ENCODE results near the gene GRIFIN. TPM values are rescaled to one million over a fixed set of nuclear protein-coding genes. Genes with fewer than 3 reads are reported as not detected.
A peak's percentile ranks its signal among the peaks of the same experiment; 100 is the strongest.

Gene GRIFIN
- not detected in 2 replicates for total RNA-seq

- Mint-ChIP-seq H3K4me1 (ENCODE audit: low read depth) (no peaks in the 10 kb centered on the region), H3K4me3 (no peak within 1 kb of the TSS), H3K36me3 (ENCODE audit: low read depth) (no peaks in the 10 kb centered on the region), H3K27ac (no peak within 1 kb of the TSS), H3K9me3 (no peaks in the 10 kb centered on the region), H3K27me3 (ENCODE audit: insufficient read depth) (peaks cover 6% of the 10 kb centered on the region)
- intact Hi-C loops (cut with micrococcal nuclease), result loop anchor here (2.0 kb wide), 1 partner anchor 79 kb away; the partner anchor contains the start of gene BRAT1
- no peak for DNase-seq (ENCODE audit: low spot score)
These were observed at the start of gene GRIFIN for GRCh38 chr7:2476298-2476697. GRIFIN (minus strand) TSS chr7:2476398; CDS start chr7:2476383, 15 bp downstream.

- DNase-seq (ENCODE audit: low spot score), result no peak
- Mint-ChIP-seq H3K4me1 (ENCODE audit: low read depth) (peaks cover 49% of the 10 kb centered on the region), H3K4me3 (no peak overlapping the region), H3K27ac (no peak overlapping the region), H3K27me3 (ENCODE audit: insufficient read depth) (no peaks in the 10 kb centered on the region), H3K36me3 (ENCODE audit: low read depth) (peaks cover 12% of the 10 kb centered on the region), H3K9me3 (no peaks in the 10 kb centered on the region)
- intact Hi-C loops (cut with micrococcal nuclease), result loop anchor here (5.0 kb wide), 4 partner anchors 173 to 1388 kb away; partner anchors contain the start of genes EIF3B and MAFK
These were observed 48.8 kb upstream of the GRIFIN start for GRCh38 chr7:2524808-2525657.

DNA sequence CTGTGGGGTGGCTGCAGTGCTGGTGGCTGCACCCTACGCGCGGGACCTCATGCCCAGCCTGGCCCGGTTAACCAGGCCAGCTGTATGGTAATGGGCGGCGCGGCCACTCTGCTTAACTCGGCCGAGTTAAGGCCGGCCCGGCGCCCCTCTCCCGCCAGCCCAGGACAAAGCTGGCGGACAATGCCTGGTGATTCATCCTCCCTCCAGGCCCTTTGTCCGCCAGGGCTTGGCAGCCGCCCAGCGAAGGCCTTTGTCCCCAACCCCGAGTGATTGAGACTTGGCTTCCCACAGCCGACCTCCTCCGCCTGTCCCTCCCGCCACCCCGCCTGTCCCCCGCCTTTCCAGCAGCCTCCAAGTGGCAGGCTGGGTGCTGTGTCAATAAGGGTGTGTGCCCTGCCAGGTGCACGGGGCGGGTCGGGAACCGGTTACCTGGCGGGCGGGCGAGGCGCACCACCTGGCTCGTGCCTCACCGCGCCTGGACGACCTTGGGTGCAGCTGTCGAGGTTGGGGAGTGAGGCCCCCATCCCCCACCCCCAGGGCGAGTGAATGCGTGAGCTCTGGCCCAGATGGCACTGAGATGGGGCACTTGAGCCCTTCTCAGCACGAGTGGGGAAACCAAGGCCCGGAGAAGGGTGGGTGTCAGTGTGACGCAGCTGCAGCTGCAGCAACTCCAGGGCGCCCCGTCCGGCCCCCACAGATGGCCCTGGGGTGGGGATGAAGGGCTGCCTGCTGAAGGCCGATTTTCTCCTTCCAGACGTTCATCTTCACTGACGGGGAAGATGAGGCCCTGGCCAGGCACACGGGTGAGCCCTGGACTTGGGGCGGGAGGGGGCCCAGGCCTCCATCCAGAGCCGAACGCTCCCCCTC, 48.0 kb upstream of the GRIFIN start:
- H3K4me1 Mint-ChIP-seq (ENCODE audit: low read depth), result peaks cover 47% of the 10 kb centered on the region

GRCh38 chr7:2523461-2523936, 47.3 kb upstream of the GRIFIN start:
- Mint-ChIP-seq H3K27ac (peak overlapping the region; percentile 95), H3K4me3 (peak overlapping the region; percentile 97), H3K36me3 (ENCODE audit: low read depth) (peaks cover 11% of the 10 kb centered on the region), H3K9me3 (no peaks in the 10 kb centered on the region), H3K27me3 (ENCODE audit: insufficient read depth) (no peaks in the 10 kb centered on the region), H3K4me1 (ENCODE audit: low read depth) (peaks cover 43% of the 10 kb centered on the region)
- no peak for DNase-seq (ENCODE audit: low spot score)
- intact Hi-C loops (cut with micrococcal nuclease), result loop anchor here (5.0 kb wide), 2 partner anchors 991 to 1386 kb away; partner anchors contain the start of gene MAFK

More for the DNA sequence above, 48.0 kb upstream of the GRIFIN start:
- Mint-ChIP-seq H3K4me3 (peak overlapping the region; percentile 15), H3K27me3 (ENCODE audit: insufficient read depth) (no peaks in the 10 kb centered on the region), H3K27ac (no peak overlapping the region), H3K9me3 (no peaks in the 10 kb centered on the region), H3K36me3 (ENCODE audit: low read depth) (peaks cover 11% of the 10 kb centered on the region)
- DNase-seq (ENCODE audit: low spot score), result no peak
- intact Hi-C loops (cut with micrococcal nuclease), result loop anchor here (5.0 kb wide), 2 partner anchors 992 to 1387 kb away; partner anchors contain the start of gene MAFK

GRCh38 chr7:2522780-2523433, 46.7 kb upstream of the GRIFIN start:
- peaks cover 39% of the 10 kb centered on the region for H3K4me1 Mint-ChIP-seq (ENCODE audit: low read depth)
- peak; percentile 23 for DNase-seq (ENCODE audit: low spot score)
- H3K27me3 Mint-ChIP-seq (ENCODE audit: insufficient read depth), result no peaks in the 10 kb centered on the region
- intact Hi-C loops (cut with micrococcal nuclease), result loop anchor here (1.0 to 5.0 kb wide), 4 partner anchors 7 to 1386 kb away; partner anchors contain the start of genes CHST12 and MAFK
- peaks cover 11% of the 10 kb centered on the region for H3K36me3 Mint-ChIP-seq (ENCODE audit: low read depth)
- H3K4me3 Mint-ChIP-seq, result peak overlapping the region; percentile 97
- peak overlapping the region; percentile 95 for H3K27ac Mint-ChIP-seq
- H3K9me3 Mint-ChIP-seq, result no peaks in the 10 kb centered on the region

DNA sequence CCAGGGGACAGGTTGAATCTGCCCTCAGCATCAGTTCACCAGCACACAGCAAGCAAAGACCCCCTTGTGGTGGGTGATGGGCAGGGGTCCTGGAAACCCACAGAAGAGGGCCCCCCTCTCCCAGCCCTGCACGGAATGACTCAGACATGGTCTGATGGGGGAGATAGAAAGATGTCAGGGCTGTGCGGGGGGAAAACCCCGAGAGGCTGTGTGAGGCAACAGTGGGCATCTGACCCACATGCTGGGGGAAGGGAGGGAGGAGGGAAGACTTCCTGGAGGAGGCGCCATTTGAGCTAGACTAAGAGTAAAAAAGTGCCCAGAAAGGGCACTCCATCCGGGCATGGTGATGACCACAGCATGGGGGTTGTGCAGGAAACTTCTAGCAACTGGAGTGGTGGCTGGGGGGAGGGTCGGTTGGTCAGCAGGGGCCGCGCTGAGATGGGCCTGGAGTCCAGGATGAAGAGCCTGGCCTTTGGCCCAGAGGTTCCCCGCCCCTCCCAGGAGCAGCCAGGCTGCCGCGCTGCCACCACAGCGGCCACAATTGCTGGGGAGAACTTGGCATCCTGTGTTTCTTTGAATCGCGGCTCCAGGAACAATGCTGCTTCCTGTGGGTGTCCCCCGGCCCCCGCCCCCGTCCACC, 45.9 kb upstream of the GRIFIN start:
- Mint-ChIP-seq H3K4me1 (ENCODE audit: low read depth) (peaks cover 39% of the 10 kb centered on the region), H3K9me3 (no peaks in the 10 kb centered on the region), H3K4me3 (peak overlapping the region; percentile 97), H3K36me3 (ENCODE audit: low read depth) (peaks cover 11% of the 10 kb centered on the region), H3K27ac (peak overlapping the region; percentile 95), H3K27me3 (ENCODE audit: insufficient read depth) (no peaks in the 10 kb centered on the region)
- intact Hi-C loops (cut with micrococcal nuclease), result loop anchor here (1.0 to 5.0 kb wide), 4 partner anchors 8 to 1385 kb away; partner anchors contain the start of genes CHST12 and MAFK
- peak; percentile 70 for DNase-seq (ENCODE audit: low spot score)

DNA sequence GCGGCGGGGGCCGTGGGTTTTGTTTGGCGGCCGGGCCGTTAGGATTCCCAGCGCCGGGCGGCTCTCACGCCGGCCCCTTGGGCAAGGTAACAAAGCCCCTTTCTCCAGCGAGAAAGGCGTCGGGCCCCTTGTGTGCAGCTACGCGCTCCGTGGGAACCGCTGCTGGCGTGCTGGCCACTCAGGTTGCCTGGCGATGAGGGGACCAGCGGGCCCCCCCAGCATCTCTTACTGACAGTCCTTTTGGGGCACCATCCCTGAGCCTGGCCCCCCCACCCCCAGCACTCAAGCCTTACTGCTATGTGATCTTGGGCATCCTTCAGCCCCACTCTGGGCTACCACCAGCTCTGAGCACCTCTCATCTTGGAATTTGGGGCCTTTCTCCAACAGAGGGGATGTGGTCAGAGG, 45.1 kb upstream of the GRIFIN start:
- H3K27me3 Mint-ChIP-seq (ENCODE audit: insufficient read depth), result no peaks in the 10 kb centered on the region
- intact Hi-C loops (cut with micrococcal nuclease), result loop anchor here (5.0 kb wide), 2 partner anchors 989 to 1384 kb away; partner anchors contain the start of gene MAFK
- peak overlapping the region; percentile 97 for H3K4me3 Mint-ChIP-seq
- peaks cover 39% of the 10 kb centered on the region for H3K4me1 Mint-ChIP-seq (ENCODE audit: low read depth)
- no peak for DNase-seq (ENCODE audit: low spot score)
- H3K27ac Mint-ChIP-seq, result peak overlapping the region; percentile 95
- peaks cover 10% of the 10 kb centered on the region for H3K36me3 Mint-ChIP-seq (ENCODE audit: low read depth)
- no peaks in the 10 kb centered on the region for H3K9me3 Mint-ChIP-seq

DNA sequence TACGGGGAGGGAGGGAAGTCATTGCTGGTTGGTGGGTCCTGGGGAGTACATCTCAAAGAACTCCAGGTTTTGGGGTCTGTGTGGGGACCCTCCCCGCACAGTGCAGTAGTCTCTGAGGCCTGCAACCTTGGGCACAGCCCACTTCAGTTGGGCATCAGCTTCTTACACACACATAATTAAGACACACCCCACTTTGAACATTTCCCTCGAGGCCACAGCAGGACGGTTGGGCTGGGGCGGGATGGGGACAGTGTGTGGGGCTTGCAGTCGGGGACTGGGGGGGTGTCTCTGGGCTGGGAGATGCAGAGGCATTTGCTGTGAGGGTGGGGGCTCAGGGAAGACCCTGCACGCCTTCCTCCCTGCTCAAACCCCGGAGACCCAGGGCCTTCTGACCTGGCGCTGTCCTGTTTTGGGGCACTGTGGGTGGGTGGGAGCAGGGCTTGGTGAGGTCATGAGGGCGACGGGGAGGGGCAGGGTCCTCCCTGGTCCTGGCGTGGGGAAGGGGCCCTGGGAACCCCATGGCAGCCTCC, 44.6 kb upstream of the GRIFIN start:
- H3K9me3 Mint-ChIP-seq, result no peaks in the 10 kb centered on the region
- H3K27me3 Mint-ChIP-seq (ENCODE audit: insufficient read depth), result no peaks in the 10 kb centered on the region
- intact Hi-C loops (cut with micrococcal nuclease), result loop anchor here (5.0 kb wide), 2 partner anchors 989 to 1384 kb away; partner anchors contain the start of gene MAFK
- peaks cover 6% of the 10 kb centered on the region for H3K36me3 Mint-ChIP-seq (ENCODE audit: low read depth)
- DNase-seq (ENCODE audit: low spot score), result no peak
- H3K4me1 Mint-ChIP-seq (ENCODE audit: low read depth), result peaks cover 37% of the 10 kb centered on the region
- peak overlapping the region; percentile 97 for H3K4me3 Mint-ChIP-seq
- H3K27ac Mint-ChIP-seq, result peak overlapping the region; percentile 91

GRCh38 chr7:2520131-2520760, 44.0 kb upstream of the GRIFIN start:
- Mint-ChIP-seq H3K27ac (peak overlapping the region; percentile 91), H3K4me3 (peak overlapping the region; percentile 97), H3K4me1 (ENCODE audit: low read depth) (peaks cover 35% of the 10 kb centered on the region), H3K9me3 (no peaks in the 10 kb centered on the region), H3K36me3 (ENCODE audit: low read depth) (peaks cover 2% of the 10 kb centered on the region), H3K27me3 (ENCODE audit: insufficient read depth) (no peaks in the 10 kb centered on the region)
- intact Hi-C loops (cut with micrococcal nuclease), result loop anchor here (5.0 kb wide), 2 partner anchors 988 to 1383 kb away; partner anchors contain the start of gene MAFK
- no peak for DNase-seq (ENCODE audit: low spot score)

DNA sequence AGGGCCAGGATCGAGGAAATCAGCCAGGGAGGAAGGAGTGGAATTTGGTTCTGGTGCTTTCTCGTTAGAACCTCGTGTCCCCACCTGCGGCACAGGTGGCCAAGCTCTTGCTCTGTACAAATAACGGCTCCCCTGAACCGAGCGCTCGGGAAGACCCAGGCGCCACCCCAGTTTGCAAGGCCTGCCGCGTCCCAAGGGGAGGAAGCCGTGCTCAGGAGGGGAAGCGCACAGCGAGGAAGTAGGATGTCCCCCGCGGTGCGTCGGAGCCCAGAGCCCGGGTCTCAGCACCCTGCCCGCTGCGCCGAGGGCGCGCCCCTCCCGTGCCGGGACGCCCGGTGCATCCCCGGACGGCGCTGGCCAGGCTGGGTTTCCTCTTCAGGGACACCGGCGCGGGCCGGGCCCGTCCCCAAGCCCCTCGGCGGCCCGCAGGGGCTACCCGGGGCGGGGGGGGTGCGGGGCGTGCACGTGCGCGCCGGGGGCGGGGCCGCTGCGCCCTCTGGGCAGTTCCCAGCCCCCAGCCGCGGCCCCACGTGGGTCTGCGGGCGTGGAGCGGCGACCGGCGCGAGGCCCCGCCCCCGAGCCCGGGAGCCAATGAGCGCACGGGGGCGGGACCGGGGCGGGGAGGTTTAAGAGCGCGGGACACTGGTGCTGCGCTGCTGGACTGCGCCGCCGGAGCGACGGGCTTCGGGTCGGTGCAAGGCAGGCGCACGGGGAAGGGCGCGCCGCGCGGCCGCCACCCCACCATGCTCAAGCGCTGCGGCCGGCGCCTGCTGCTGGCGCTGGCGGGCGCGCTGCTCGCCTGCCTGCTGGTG, 43.1 kb upstream of the GRIFIN start, which contains the start of gene LFNG:
TSS of gene LFNG (plus strand) at position 656 of the 812 bp plus-strand sequence. CDS start at position 744, 88 bp downstream.
- Mint-ChIP-seq H3K4me1 (ENCODE audit: low read depth) (peaks cover 35% of the 10 kb centered on the region), H3K27me3 (ENCODE audit: insufficient read depth) (no peaks in the 10 kb centered on the region), H3K9me3 (no peaks in the 10 kb centered on the region), H3K27ac (peak within 1 kb of the TSS; percentile 91), H3K4me3 (peak within 1 kb of the TSS; percentile 97), H3K36me3 (ENCODE audit: low read depth) (peaks cover 2% of the 10 kb centered on the region)
- peak; percentile 84 for DNase-seq (ENCODE audit: low spot score)
- intact Hi-C loops (cut with micrococcal nuclease), result loop anchor here (1.0 kb wide), 4 partner anchors 11 to 112 kb away; partner anchors contain the start of genes BRAT1 and TTYH3
